Thymus (tissue), 11 donors: ENCODE data around the gene GPR83. TPM values are rescaled to one million over a fixed set of nuclear protein-coding genes. Genes with fewer than 3 reads are reported as not detected.

Source experiments
- DNase-seq, 9 donors: peaks; one replicate each; pipeline ENCODE4 v3.0.0-alpha.2; 2013; ENCODE audit warnings: low spot score in 9 of 9, low read depth in 6 of 9, missing footprints in 1 of 9
- H3K27ac ChIP-seq, 2 donors: one replicate each; pipeline ENCODE4 v1.5.1; 2013; ENCODE audit warnings: control low read depth in 1 of 2, low read depth in 1 of 2, low read length in 1 of 2, mild to moderate bottlenecking in 1 of 2, moderate library complexity in 1 of 2
- H3K27me3 ChIP-seq, 2 donors: one replicate each; pipeline ENCODE4 v1.5.1; 2013; ENCODE audit warnings: low read length in 1 of 2; ENCODE audit not compliant: control insufficient read depth in 2 of 2, insufficient read depth in 1 of 2
- H3K36me3 ChIP-seq, 2 donors: one replicate each; pipeline ENCODE4 v1.5.1; 2013; ENCODE audit warnings: low read length in 1 of 2, mild to moderate bottlenecking in 1 of 2, moderate library complexity in 1 of 2; ENCODE audit not compliant: control insufficient read depth in 2 of 2, insufficient read depth in 2 of 2
- H3K4me1 ChIP-seq, 2 donors: one replicate each; pipeline ENCODE4 v1.5.1; 2013; ENCODE audit warnings: low read length in 2 of 2; ENCODE audit not compliant: control insufficient read depth in 2 of 2, insufficient read depth in 2 of 2
- H3K4me3 ChIP-seq, 2 donors: one replicate each; pipeline ENCODE4 v1.5.1; 2013; ENCODE audit warnings: low read length in 2 of 2, control low read depth in 1 of 2, mild to moderate bottlenecking in 1 of 2
- H3K9me3 ChIP-seq, 2 donors: one replicate each; pipeline ENCODE4 v1.5.1; 2013; ENCODE audit warnings: low read length in 1 of 2, mild to moderate bottlenecking in 1 of 2; ENCODE audit not compliant: control insufficient read depth in 2 of 2, insufficient read depth in 1 of 2
- WGBS: extraction: QIAGEN DNeasy Blood & Tissue Kit; methylation state at CpG from one replicate; pipeline ENCODE4 v1.1.7; 2013; 5-methylcytosine and 5-hydroxymethylcytosine counted together
- polyA plus RNA-seq: library from polyadenylated mRNA; stranded (reverse); fragments of 200-250 nt; gene quantifications from one replicate; pipeline ENCODE4 v1.2.3, GENCODE V29; 2013
- total RNA-seq: library from RNA; stranded (reverse); fragments of 120-200 nt; gene quantifications from one replicate; pipeline ENCODE4 v1.2.4, GENCODE V29; 2013
- donor health status: healthy.

GPR83 gene
- total and polyA plus RNA-seq, 2 donors = 0.14 to 0.23 TPM

GRCh38 chr11:94338651-94339050 is 62.6 kb downstream of the GPR83 start:
- no peaks in the 10 kb centered on the region for H3K27me3 ChIP-seq
- 95% methylated on average over 3 of the region's 3 CpGs for WGBS
- DNase-seq = no peak
- no peak overlapping the region for H3K27ac ChIP-seq
- H3K9me3 ChIP-seq = no peaks in the 10 kb centered on the region
- no peaks in the 10 kb centered on the region for H3K36me3 ChIP-seq
- H3K4me3 ChIP-seq = no peak overlapping the region
- no peaks in the 10 kb centered on the region for H3K4me1 ChIP-seq

GRCh38 chr11:94336033-94336432 is 65.2 kb downstream of the GPR83 start:
- 96% methylated on average over 6 of the region's 6 CpGs for WGBS
- H3K9me3 ChIP-seq = no peaks in the 10 kb centered on the region
- H3K4me1 ChIP-seq = no peaks in the 10 kb centered on the region
- H3K36me3 ChIP-seq = no peaks in the 10 kb centered on the region
- no peaks in the 10 kb centered on the region for H3K27me3 ChIP-seq
- no peak overlapping the region for H3K27ac ChIP-seq
- DNase-seq = no peak
- H3K4me3 ChIP-seq = no peak overlapping the region

- Histone ChIP-seq H3K4me1 (no peaks in the 10 kb centered on the region), H3K4me3 (no peak overlapping the region), H3K36me3 (no peaks in the 10 kb centered on the region), H3K27me3 (no peaks in the 10 kb centered on the region), H3K27ac (no peak overlapping the region), H3K9me3 (no peaks in the 10 kb centered on the region)
- DNase-seq = no peak
Measured at GRCh38 chr11:94332814-94333213, 68.4 kb downstream of the GPR83 start.

- Histone ChIP-seq H3K36me3 (no peaks in the 10 kb centered on the region), H3K4me1 (no peaks in the 10 kb centered on the region), H3K4me3 (no peak overlapping the region), H3K9me3 (no peaks in the 10 kb centered on the region), H3K27ac (no peak overlapping the region), H3K27me3 (no peaks in the 10 kb centered on the region)
- DNase-seq = no peak
- WGBS = 94% methylated on average over 2 of the region's 2 CpGs
Measured at GRCh38 chr11:94330789-94331188, 70.4 kb downstream of the GPR83 start.

GRCh38 chr11:94329501-94329900 is 71.7 kb downstream of the GPR83 start:
- H3K4me3 ChIP-seq = no peak overlapping the region
- H3K27ac ChIP-seq = no peak overlapping the region
- 92% methylated on average over 3 of the region's 3 CpGs for WGBS
- H3K4me1 ChIP-seq = no peaks in the 10 kb centered on the region
- no peak for DNase-seq
- H3K27me3 ChIP-seq = no peaks in the 10 kb centered on the region
- H3K36me3 ChIP-seq = no peaks in the 10 kb centered on the region
- H3K9me3 ChIP-seq = no peaks in the 10 kb centered on the region

GRCh38 chr11:94328587-94329080 is 72.6 kb downstream of the GPR83 start:
- Histone ChIP-seq H3K4me3 (no peak overlapping the region), H3K36me3 (no peaks in the 10 kb centered on the region), H3K9me3 (no peaks in the 10 kb centered on the region), H3K27ac (no peak overlapping the region), H3K27me3 (no peaks in the 10 kb centered on the region), H3K4me1 (no peaks in the 10 kb centered on the region)
- no peak for DNase-seq
- 81% methylated on average over 6 of the region's 6 CpGs for WGBS

Other genes starting within 250 kb of the GPR83 start
- gene IZUMO1R, start 96.8 kb downstream of the GPR83 start, total RNA-seq = not detected
- gene IZUMO1R, start 96.8 kb downstream of the GPR83 start, polyA plus RNA-seq = not detected
- 26.8 TPM for gene MRE11, start 92.4 kb upstream of the GPR83 start, total RNA-seq
- gene MRE11, start 92.4 kb upstream of the GPR83 start, polyA plus RNA-seq = 11.7 TPM
- gene ANKRD49, start 92.6 kb upstream of the GPR83 start, total RNA-seq = 44.0 TPM
- gene ANKRD49, start 92.6 kb upstream of the GPR83 start, polyA plus RNA-seq = 41.0 TPM
- gene C11orf97, start 111.0 kb upstream of the GPR83 start, total RNA-seq = not detected
- not detected for gene C11orf97, start 111.0 kb upstream of the GPR83 start, polyA plus RNA-seq
- 5.0 TPM for gene FUT4, start 142.5 kb upstream of the GPR83 start, total RNA-seq
- 4.3 TPM for gene FUT4, start 142.5 kb upstream of the GPR83 start, polyA plus RNA-seq
- 2.5 TPM for gene PIWIL4, start 165.9 kb upstream of the GPR83 start, total RNA-seq
- 10.9 TPM for gene PIWIL4, start 165.9 kb upstream of the GPR83 start, polyA plus RNA-seq